Liver (tissue), 3 donors: ENCODE data around the gene ELOB.

Experiments used
- CTCF ChIP-seq: fragments of 150-350 bp; IDR thresholded peaks from 2 replicates; pipeline ENCODE4 v1.5.1; 2017; ENCODE audit warnings: improper control_type of control experiment, low read depth, low read length; ENCODE audit not compliant: missing input control
- MAX ChIP-seq: IDR thresholded peaks from 2 replicates; pipeline ENCODE4 v1.6.1; 2016; ENCODE audit warnings: antibody characterized with exemption
- SP1 ChIP-seq: IDR thresholded peaks from 2 replicates; pipeline ENCODE4 v1.6.1; 2018; ENCODE audit warnings: antibody characterized with exemption, mild to moderate bottlenecking
- YY1 ChIP-seq: IDR thresholded peaks from 2 replicates; pipeline ENCODE4 v1.6.1; 2016; ENCODE audit warnings: antibody characterized with exemption, mild to moderate bottlenecking
- donor health status: healthy.
- donor health status: healthy.

- no peak for TF ChIP-seq MAX
- no peak for TF ChIP-seq SP1
- no peak for TF ChIP-seq YY1
- TF ChIP-seq CTCF = no peak
These were observed 15.0 kb downstream of the ELOB start for GRCh38 chr16:2761886-2762583.
